ENCODE results near the gene LACTBL1. TPM values are rescaled to one million over a fixed set of nuclear protein-coding genes. Genes with fewer than 3 reads are reported as not detected.

LACTBL1 gene
- total RNA-seq, 2 experiments from 2014 or later, result not detected

DNA sequence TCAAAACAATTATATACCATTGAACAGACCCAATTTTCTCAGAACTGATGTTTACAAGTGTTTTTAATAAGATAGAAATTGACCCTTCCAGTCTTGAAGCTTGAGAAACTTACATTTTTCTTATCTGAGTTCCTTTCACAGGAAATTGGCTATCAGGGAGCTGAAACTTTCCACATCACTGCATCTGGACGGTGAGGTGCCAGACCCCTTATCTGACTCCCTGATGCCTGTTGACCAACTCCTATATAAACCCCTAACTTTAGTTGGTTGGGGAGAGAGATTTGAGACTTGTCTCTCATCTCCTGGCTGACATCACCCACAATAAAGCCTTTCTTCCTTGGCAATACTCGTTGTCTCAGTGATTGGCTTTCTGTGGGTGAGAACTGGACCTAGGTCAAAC is 31.4 kb downstream of the LACTBL1 start:
- H3K27me3 Mint-ChIP-seq, result peaks cover 21% of the 10 kb centered on the region
- TF ChIP-seq, protein P1, sequence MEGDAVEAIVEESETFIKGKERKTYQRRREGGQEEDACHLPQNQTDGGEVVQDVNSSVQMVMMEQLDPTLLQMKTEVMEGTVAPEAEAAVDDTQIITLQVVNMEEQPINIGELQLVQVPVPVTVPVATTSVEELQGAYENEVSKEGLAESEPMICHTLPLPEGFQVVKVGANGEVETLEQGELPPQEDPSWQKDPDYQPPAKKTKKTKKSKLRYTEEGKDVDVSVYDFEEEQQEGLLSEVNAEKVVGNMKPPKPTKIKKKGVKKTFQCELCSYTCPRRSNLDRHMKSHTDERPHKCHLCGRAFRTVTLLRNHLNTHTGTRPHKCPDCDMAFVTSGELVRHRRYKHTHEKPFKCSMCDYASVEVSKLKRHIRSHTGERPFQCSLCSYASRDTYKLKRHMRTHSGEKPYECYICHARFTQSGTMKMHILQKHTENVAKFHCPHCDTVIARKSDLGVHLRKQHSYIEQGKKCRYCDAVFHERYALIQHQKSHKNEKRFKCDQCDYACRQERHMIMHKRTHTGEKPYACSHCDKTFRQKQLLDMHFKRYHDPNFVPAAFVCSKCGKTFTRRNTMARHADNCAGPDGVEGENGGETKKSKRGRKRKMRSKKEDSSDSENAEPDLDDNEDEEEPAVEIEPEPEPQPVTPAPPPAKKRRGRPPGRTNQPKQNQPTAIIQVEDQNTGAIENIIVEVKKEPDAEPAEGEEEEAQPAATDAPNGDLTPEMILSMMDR (IDR thresholded peaks at IDR 0.05), result no peak
- ChIA-PET POLR2A (no interaction called here), CTCF (no interaction called here)
- no peak overlapping the region for H3K4me3 Mint-ChIP-seq
- ATAC-seq (no peak), DNase-seq (no peak)
- intact Hi-C loops (cut with micrococcal nuclease), result no loop called here
- H3K4me1 Mint-ChIP-seq (ENCODE audit: low read depth), result no peaks in the 10 kb centered on the region
- H3K9me3 Mint-ChIP-seq, result peaks cover 16% of the 10 kb centered on the region
- no peaks in the 10 kb centered on the region for H3K36me3 Mint-ChIP-seq (ENCODE audit: low read depth)
- H3K27ac Mint-ChIP-seq, result no peak overlapping the region

DNA sequence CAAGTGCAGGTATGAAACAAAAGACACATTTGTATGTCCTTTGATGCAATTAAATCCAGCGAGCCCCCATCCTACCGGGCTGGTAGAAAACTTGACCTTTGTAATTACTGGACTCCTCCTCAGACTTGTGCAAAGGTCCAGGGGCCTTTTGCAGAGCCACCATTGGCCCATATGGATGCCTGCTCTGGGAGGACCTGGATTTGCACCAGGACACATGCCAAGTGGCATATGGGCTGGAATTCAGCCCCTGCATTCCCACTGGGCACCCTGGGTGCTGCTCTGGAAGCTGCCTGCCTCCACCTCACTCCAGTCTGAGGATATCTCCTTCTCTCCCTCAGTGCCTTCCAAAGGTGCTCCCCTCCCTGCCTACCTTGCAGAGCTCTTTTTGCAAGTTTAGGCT is 36.0 kb downstream of the LACTBL1 start:
- DNase-seq (no peak), ATAC-seq (no peak)
- TF ChIP-seq, protein P1 (IDR thresholded peaks at IDR 0.05), result no peak
- POLR2A ChIA-PET, result no interaction called here
- Mint-ChIP-seq H3K36me3 (ENCODE audit: low read depth) (no peaks in the 10 kb centered on the region), H3K27me3 (peaks cover 7% of the 10 kb centered on the region), H3K4me1 (ENCODE audit: low read depth) (no peaks in the 10 kb centered on the region), H3K4me3 (no peak overlapping the region), H3K27ac (no peak overlapping the region), H3K9me3 (peaks cover 16% of the 10 kb centered on the region)
- intact Hi-C loops (cut with micrococcal nuclease), result no loop called here
- CTCF ChIA-PET, result interaction anchor here (1.6 kb wide), 1 partner anchor 28 kb away, joined by 7 read pairs; no protein-coding TSS in a partner anchor

DNA sequence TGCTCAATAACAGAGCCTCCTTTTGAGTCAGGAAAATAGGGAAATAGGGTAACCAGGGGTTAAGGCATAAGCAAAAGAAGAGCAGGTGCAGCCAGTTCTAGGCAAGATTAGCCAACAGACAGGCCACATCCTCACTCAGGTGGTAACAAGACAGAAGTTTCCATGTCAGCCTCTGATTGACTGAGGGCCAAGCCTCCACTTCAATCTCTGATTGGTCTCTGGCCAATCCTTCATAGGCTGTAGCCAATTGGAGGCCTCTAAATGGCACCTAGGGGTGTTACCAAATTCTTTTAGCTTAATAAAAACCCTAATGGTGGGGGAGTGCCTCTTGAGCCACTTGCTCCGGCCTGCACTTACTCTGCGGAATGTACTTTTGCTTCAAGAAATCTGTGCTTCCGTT is 37.2 kb downstream of the LACTBL1 start:
- intact Hi-C loops (cut with micrococcal nuclease), result no loop called here
- DNase-seq (no peak), ATAC-seq (no peak)
- H3K27ac Mint-ChIP-seq, result no peak overlapping the region
- H3K9me3 Mint-ChIP-seq, result peaks cover 6% of the 10 kb centered on the region
- H3K36me3 Mint-ChIP-seq (ENCODE audit: low read depth), result no peaks in the 10 kb centered on the region
- TF ChIP-seq, protein P1 (IDR thresholded peaks at IDR 0.05), result no peak
- CTCF ChIA-PET, result no interaction called here
- peaks cover 5% of the 10 kb centered on the region for H3K27me3 Mint-ChIP-seq
- no peak overlapping the region for H3K4me3 Mint-ChIP-seq
- POLR2A ChIA-PET, result no interaction called here
- no peaks in the 10 kb centered on the region for H3K4me1 Mint-ChIP-seq (ENCODE audit: low read depth)

DNA sequence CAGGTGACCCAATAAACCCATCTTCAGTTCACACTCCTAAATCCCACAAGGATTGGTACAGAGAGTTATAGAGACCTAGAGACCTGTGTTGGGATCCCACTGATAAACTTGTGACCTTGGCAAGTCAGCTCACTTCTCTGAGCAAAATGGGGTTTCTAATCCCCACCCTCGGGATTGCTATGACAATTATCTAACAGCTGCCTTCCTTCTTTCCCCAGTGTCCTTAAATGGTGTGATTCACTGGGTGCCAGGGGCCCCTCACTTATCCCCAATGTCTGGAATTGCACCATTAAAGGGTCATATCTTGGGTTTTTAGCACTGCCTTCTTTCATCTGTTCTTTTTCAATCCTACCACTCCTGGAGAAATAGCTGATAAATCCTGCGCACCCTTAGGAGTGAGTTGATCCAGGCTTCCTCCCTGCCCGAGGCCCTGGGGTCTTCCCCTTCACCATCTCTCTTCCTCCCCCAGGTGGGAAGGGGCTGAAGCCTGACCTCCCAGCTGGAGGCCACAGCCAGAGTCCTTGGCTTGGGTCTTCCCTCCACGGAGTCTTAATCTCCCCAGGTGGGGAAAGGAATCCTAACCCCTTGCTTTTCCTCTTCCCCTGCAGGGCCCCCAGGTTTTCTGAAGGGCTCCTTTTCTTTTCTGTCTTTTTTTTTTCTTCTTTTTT is 39.7 kb downstream of the LACTBL1 start:
- H3K4me3 Mint-ChIP-seq, result no peak overlapping the region
- TF ChIP-seq, protein P1 (IDR thresholded peaks at IDR 0.05), result no peak
- no peak for ATAC-seq
- no peak for DNase-seq
- H3K4me1 Mint-ChIP-seq (ENCODE audit: low read depth), result no peaks in the 10 kb centered on the region
- H3K27ac Mint-ChIP-seq, result no peak overlapping the region
- no peaks in the 10 kb centered on the region for H3K9me3 Mint-ChIP-seq
- ChIA-PET CTCF (interaction anchor here (1.4 kb wide), 1 partner anchor 162 kb away, joined by 3 read pairs; no protein-coding TSS in a partner anchor), POLR2A (no interaction called here)
- no peaks in the 10 kb centered on the region for H3K36me3 Mint-ChIP-seq (ENCODE audit: low read depth)
- intact Hi-C loops (cut with micrococcal nuclease), result no loop called here
- peaks cover 13% of the 10 kb centered on the region for H3K27me3 Mint-ChIP-seq

DNA sequence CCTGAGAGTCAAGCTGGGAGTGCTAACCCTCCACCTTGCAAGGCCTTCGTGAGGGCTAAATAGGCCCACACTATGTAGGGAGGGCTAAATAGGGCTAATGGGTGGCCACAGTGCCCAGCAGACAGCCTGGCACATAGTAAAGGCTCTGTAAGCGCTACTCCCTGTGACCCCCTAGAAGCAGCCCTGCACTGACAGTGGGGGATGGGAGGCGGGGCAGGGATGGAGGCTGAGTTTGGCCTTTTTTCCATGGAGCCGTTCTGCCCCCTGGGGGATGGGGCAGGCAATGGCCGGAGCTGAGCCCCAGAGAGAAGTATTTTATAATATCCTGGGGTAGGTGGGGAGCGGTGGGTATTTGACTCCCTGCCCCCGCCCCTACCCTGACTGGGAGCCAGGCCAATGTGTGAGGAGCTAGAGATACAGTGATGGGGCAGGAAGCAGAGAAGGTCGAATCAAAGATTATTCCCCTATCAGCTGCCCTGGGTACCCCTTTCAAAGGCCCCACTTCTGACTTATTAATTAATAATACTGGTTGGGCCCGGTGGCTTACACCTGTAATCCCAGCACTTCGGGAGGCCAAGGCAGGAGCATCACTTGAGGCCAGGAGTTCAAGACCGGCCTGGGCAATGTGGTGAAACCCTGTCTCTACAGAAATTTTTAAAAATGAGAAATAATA is 42.3 kb downstream of the LACTBL1 start:
- H3K36me3 Mint-ChIP-seq (ENCODE audit: low read depth), result no peaks in the 10 kb centered on the region
- H3K9me3 Mint-ChIP-seq, result no peaks in the 10 kb centered on the region
- ChIA-PET POLR2A (interaction anchor here (0.6 kb wide), 1 partner anchor 19 kb away, joined by 4 read pairs; no protein-coding TSS in a partner anchor), CTCF (interaction anchor here (1.4 to 3.1 kb wide), 3 partner anchors 39 to 228 kb away, joined by 4 to 16 read pairs (median 7); no protein-coding TSS in a partner anchor)
- DNase-seq (peak; percentile 46), ATAC-seq (peak; percentile 78)
- TF ChIP-seq, protein P1 (IDR thresholded peaks at IDR 0.05), result peak; percentile 63
- no peaks in the 10 kb centered on the region for H3K4me1 Mint-ChIP-seq (ENCODE audit: low read depth)
- no peak overlapping the region for H3K27ac Mint-ChIP-seq
- H3K4me3 Mint-ChIP-seq, result no peak overlapping the region
- intact Hi-C loops (cut with micrococcal nuclease), result no loop called here
- H3K27me3 Mint-ChIP-seq, result peaks cover 17% of the 10 kb centered on the region

All from activated CD8-positive, alpha-beta T cell treated with anti-CD3 and anti-CD28 coated beads for 36 hours (primary cell).